Globus pallidus (tissue), 1 donor: Measurements from ENCODE around the gene OR1J2.
A peak's percentile ranks its signal among the peaks of the same experiment; 100 is the strongest.

Experiments used
- DNase-seq: peaks from one replicate; pipeline ENCODE4 v3.0.0-alpha.2; 2015; ENCODE audit warnings: low spot score

The OR1J2 gene

DNA sequence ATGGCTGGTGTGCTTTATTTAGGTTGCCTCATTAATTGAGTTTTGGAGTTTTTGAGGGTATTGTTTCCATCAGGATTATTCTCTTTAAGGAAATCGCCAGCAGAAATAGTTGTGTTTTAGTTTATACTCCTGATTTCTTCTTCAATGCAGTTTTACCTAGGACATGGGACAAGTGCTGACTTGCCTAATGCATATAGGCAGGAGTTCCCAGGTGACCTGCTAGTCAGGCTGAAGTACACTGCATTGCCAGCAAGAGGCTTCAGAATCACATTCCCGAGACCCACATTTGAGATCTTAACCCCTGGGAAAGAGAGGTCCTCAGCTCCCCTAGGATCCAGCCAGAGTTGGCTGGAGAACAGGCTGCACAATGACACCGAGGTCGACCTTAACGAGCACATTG, 40.8 kb downstream of the OR1J2 start:
- no peak for DNase-seq

DNA sequence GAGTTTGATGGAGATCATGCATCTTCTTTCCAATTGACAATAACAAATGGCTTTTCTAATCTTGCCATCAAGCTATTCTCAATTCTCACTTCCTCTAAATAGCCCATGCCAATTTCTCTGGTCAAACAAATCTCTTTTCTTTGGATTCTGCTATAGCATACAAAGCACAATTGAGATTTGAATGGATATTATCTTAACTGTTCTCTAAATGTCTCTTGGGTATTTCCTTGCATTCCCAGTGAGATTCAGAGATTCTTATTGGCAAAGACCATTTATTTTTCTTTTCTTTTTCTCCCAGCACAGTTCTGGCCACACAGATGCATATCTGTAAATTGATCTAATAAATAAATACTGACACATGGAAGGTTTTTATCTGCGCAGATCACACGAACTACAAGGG, 42.2 kb downstream of the OR1J2 start, which contains the start of gene OR1N2:
Gene OR1N2 (plus strand): TSS at position 301 of the 400 bp plus-strand sequence. CDS start 100 bp downstream, outside the sequence.
- peak; percentile 10 for DNase-seq
